ENCODE results near the gene NOM1. TPM values are rescaled to one million over a fixed set of nuclear protein-coding genes. Genes with fewer than 3 reads are reported as not detected.

Gene NOM1
- total and polyA plus RNA-seq, 4 donors: 8.3 to 33.6 (median 16.9) TPM

- peaks cover 0 to 4% (median 0%) of the 10 kb centered on the region in 4 donors for H3K9me3 ChIP-seq (ENCODE audit: control insufficient read depth in 4 of 4, insufficient read depth in 3 of 4, low read length in 3 of 4)
- H3K9ac ChIP-seq (ENCODE audit: insufficient read depth in 1 of 2, low read length in 2 of 2): no peak overlapping the region
- no peak overlapping the region for H3K27ac ChIP-seq (ENCODE audit: low read depth in 1 of 2, low read length in 1 of 2)
- 10 to 12% methylated on average over 11 of the region's 11 CpGs for WGBS, 2 donors
- H3K4me1 ChIP-seq (ENCODE audit: control insufficient read depth in 5 of 5, insufficient read depth in 5 of 5, low read length in 5 of 5): peaks cover 0 to 11% (median 5%) of the 10 kb centered on the region in 5 donors
- ATAC-seq (ENCODE audit: insufficient read depth, low FRiP score) (no peak), DNase-seq (no peak)
- H3K4me3 ChIP-seq: no peak overlapping the region
- no peak for TF ChIP-seq CTCF (IDR thresholded peaks at IDR 0.05; ENCODE audit: control extremely low read depth, extremely low read depth)
- H3K27me3 ChIP-seq (ENCODE audit: control insufficient read depth in 3 of 3, insufficient read depth in 3 of 3, low read length in 2 of 3): peaks cover 40 to 89% (median 85%) of the 10 kb centered on the region in 3 donors
- H3K36me3 ChIP-seq (ENCODE audit: control insufficient read depth in 4 of 4, insufficient read depth in 4 of 4, low read length in 4 of 4): no peaks in the 10 kb centered on the region
Observed at GRCh38 chr7:157017149-157017548, 67.6 kb downstream of the NOM1 start.

- Histone ChIP-seq H3K4me3 (no peak overlapping the region), H3K9me3 (ENCODE audit: control insufficient read depth in 4 of 4, insufficient read depth in 3 of 4, low read length in 3 of 4) (peaks cover 0 to 5% (median 0%) of the 10 kb centered on the region in 4 donors), H3K27ac (ENCODE audit: low read depth in 1 of 2, low read length in 1 of 2) (no peak overlapping the region), H3K27me3 (ENCODE audit: control insufficient read depth in 3 of 3, insufficient read depth in 3 of 3, low read length in 2 of 3) (peaks cover 40 to 91% (median 86%) of the 10 kb centered on the region in 3 donors), H3K4me1 (ENCODE audit: control insufficient read depth in 5 of 5, insufficient read depth in 5 of 5, low read length in 5 of 5) (peaks cover 0 to 11% (median 5%) of the 10 kb centered on the region in 5 donors), H3K9ac (ENCODE audit: insufficient read depth in 1 of 2, low read length in 2 of 2) (no peak overlapping the region), H3K36me3 (ENCODE audit: control insufficient read depth in 4 of 4, insufficient read depth in 4 of 4, low read length in 4 of 4) (no peaks in the 10 kb centered on the region)
- TF ChIP-seq CTCF (IDR thresholded peaks at IDR 0.05; ENCODE audit: control extremely low read depth, extremely low read depth): no peak
- WGBS, 2 donors: 3 to 6% methylated on average over 48 of the region's 48 CpGs
- ATAC-seq (ENCODE audit: insufficient read depth, low FRiP score) (no peak), DNase-seq (no peak)
Observed at GRCh38 chr7:157017603-157018327, 68.3 kb downstream of the NOM1 start.

GRCh38 chr7:157018328-157018996 lies 69.0 kb downstream of the NOM1 start:
- Histone ChIP-seq H3K9me3 (ENCODE audit: control insufficient read depth in 4 of 4, insufficient read depth in 3 of 4, low read length in 3 of 4) (peaks cover 0 to 8% (median 0%) of the 10 kb centered on the region in 4 donors), H3K4me1 (ENCODE audit: control insufficient read depth in 5 of 5, insufficient read depth in 5 of 5, low read length in 5 of 5) (peaks cover 0 to 11% (median 5%) of the 10 kb centered on the region in 5 donors), H3K9ac (ENCODE audit: insufficient read depth in 1 of 2, low read length in 2 of 2) (no peak overlapping the region), H3K27ac (ENCODE audit: low read depth in 1 of 2, low read length in 1 of 2) (no peak overlapping the region), H3K36me3 (ENCODE audit: control insufficient read depth in 4 of 4, insufficient read depth in 4 of 4, low read length in 4 of 4) (no peaks in the 10 kb centered on the region), H3K4me3 (no peak overlapping the region), H3K27me3 (ENCODE audit: control insufficient read depth in 3 of 3, insufficient read depth in 3 of 3, low read length in 2 of 3) (peaks cover 40 to 91% (median 86%) of the 10 kb centered on the region in 3 donors)
- TF ChIP-seq CTCF (IDR thresholded peaks at IDR 0.05; ENCODE audit: control extremely low read depth, extremely low read depth): no peak
- 5% methylated on average over 47 to 49 of the region's 49 CpGs for WGBS, 2 donors
- ATAC-seq (ENCODE audit: insufficient read depth, low FRiP score): no peak
- no peak for DNase-seq
